Upper lobe of right lung (tissue), 1 donor: ENCODE measurements around the gene KCNC1. TPM values are rescaled to one million over a fixed set of nuclear protein-coding genes. Genes with fewer than 3 reads are reported as not detected.

ENCODE experiments used
- ATAC-seq: fragments of 200-7000 bp; cut with Tn5 transposase; one replicate; pipeline ENCODE4 v1.9.1; 2020; ENCODE audit warnings: mild to moderate bottlenecking, moderate library complexity
- DNase-seq: peaks from one replicate; pipeline ENCODE4 v3.0.0-alpha.2; 2020
- H3K27ac ChIP-seq: fragments of 200-600 bp; one replicate; pipeline ENCODE4 v1.8.0; 2022
- H3K27me3 ChIP-seq: fragments of 200-600 bp; one replicate; pipeline ENCODE4 v1.8.0; 2022; ENCODE audit warnings: mild to moderate bottlenecking
- H3K36me3 ChIP-seq: fragments of 200-600 bp; one replicate; pipeline ENCODE4 v1.8.0; 2022
- H3K4me1 ChIP-seq: fragments of 200-600 bp; one replicate; pipeline ENCODE4 v1.8.0; 2022
- H3K4me3 ChIP-seq: fragments of 200-600 bp; one replicate; pipeline ENCODE4 v1.8.0; 2022; ENCODE audit warnings: mild to moderate bottlenecking
- H3K9me3 ChIP-seq: fragments of 200-600 bp; one replicate; pipeline ENCODE4 v1.8.0; 2022
- CTCF ChIP-seq: fragments of 200-600 bp; IDR thresholded peaks from one replicate; pipeline ENCODE4 v1.8.0; 2022; ENCODE audit warnings: antibody characterized with exemption
- intact Hi-C: fragments of 100-400 bp; cut with DNase I; formaldehyde crosslinking; loops from one replicate; pipeline ENCODE4 v1.11.0; 2022
- total RNA-seq: library from RNA; stranded (reverse); fragmentation: NEBNext Ultra II Directional; extraction: Animal tissue kit (Norgen Biotek cat#: 25700); gene quantifications from one replicate; pipeline ENCODE4 v1.2.1, GENCODE V29; 2021
- donor health status: DM: no; HTN: yes; CAD: no; lungs with severe emphysema.

KCNC1 gene
- total RNA-seq, 1 donor from 2014 or later = not detected

DNA sequence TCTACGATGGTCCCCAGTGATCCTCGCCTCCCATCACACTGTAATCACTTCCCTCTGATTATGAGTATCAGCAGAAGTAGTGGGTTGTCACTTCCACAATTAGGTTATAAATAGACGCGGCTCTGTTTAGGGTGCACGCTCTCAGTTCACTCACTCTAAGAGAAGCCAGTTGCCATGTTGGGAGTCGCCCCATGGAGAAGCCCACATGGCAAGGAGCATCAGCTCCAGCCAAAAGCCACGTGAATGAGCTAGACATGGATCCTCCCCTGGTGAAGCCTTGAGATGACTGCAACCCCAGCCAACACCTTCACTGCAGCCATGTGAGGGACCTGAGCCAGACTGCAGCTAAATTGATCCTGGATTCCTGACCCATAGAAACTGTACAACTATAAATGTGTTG lies 41.6 kb upstream of the KCNC1 start:
- ATAC-seq (no peak), DNase-seq (no peak)
- Histone ChIP-seq H3K27me3 (peaks cover 55% of the 10 kb centered on the region), H3K36me3 (no peaks in the 10 kb centered on the region), H3K4me3 (no peak overlapping the region), H3K4me1 (no peaks in the 10 kb centered on the region), H3K27ac (no peak overlapping the region), H3K9me3 (no peaks in the 10 kb centered on the region)
- intact Hi-C loops = no loop called here
- TF ChIP-seq CTCF = no peak

GRCh38 chr11:17693531-17693930 lies 41.0 kb upstream of the KCNC1 start:
- no peak for TF ChIP-seq CTCF
- intact Hi-C loops = no loop called here
- peaks cover 55% of the 10 kb centered on the region for H3K27me3 ChIP-seq

GRCh38 chr11:17694494-17695110 lies 40.0 kb upstream of the KCNC1 start:
- H3K36me3 ChIP-seq = no peaks in the 10 kb centered on the region
- intact Hi-C loops = no loop called here
- H3K4me3 ChIP-seq = no peak overlapping the region
- H3K9me3 ChIP-seq = no peaks in the 10 kb centered on the region
- peaks cover 52% of the 10 kb centered on the region for H3K27me3 ChIP-seq
- no peaks in the 10 kb centered on the region for H3K4me1 ChIP-seq
- TF ChIP-seq CTCF = no peak
- no peak overlapping the region for H3K27ac ChIP-seq
- no peak for ATAC-seq
- DNase-seq = no peak

More at GRCh38 chr11:17693531-17693930, 41.0 kb upstream of the KCNC1 start:
- ATAC-seq = no peak
- DNase-seq = no peak
- Histone ChIP-seq H3K27ac (no peak overlapping the region), H3K9me3 (no peaks in the 10 kb centered on the region), H3K4me1 (no peaks in the 10 kb centered on the region), H3K36me3 (no peaks in the 10 kb centered on the region), H3K4me3 (no peak overlapping the region)

DNA sequence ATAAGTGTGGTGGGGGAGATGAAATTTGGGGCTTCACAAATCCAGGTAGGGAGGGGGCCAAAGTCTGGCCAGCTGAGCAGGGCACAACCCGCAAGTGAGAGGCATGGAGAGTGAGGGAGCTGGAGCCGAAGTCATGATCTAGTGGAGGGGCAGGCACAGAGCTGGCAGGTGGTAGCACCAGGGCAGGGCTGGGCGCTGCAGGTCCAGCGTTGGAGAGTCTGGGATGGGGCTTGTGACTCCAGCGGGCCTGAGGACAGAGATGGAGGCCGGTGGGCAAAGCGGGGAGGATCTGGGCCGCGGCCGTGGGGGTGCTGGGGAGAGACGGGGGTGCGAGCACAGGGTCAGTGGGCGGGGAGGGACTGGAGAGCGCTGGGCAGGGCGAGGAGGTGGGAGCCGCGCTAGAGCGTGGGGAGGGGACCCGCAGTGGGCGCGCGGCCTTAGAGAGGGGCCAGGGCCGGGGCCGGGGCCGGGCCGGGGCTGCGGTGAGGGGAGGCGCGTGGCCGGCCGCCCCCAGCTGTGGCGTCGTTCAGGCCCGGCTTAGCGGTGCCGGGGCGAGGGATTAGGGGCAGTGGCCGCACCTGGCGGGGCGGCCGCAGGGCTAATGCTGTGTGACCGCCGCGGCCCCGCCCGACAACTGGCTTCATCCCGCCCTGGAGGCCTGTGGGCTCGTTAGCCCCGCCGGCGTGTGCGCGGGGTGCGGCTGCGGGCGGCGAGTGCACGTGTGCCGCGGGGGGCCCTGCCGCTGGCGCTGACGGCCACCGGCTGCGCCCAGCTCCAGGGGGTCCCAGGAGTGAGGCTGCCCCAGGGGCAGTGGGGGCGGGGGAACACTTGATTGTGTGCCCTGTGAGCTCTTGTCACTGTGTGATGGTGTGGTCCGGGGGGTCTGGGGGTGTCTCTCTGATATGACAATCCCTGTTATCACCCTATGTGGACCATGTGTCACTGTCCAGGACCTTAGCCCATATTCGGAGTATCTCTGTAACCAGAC lies 38.8 kb upstream of the KCNC1 start:
- H3K27ac ChIP-seq = no peak overlapping the region
- intact Hi-C loops = no loop called here
- no peaks in the 10 kb centered on the region for H3K9me3 ChIP-seq
- H3K27me3 ChIP-seq = peaks cover 47% of the 10 kb centered on the region
- H3K4me3 ChIP-seq = no peak overlapping the region
- DNase-seq (no peak), ATAC-seq (no peak)
- no peaks in the 10 kb centered on the region for H3K36me3 ChIP-seq
- no peak for TF ChIP-seq CTCF
- no peaks in the 10 kb centered on the region for H3K4me1 ChIP-seq

DNA sequence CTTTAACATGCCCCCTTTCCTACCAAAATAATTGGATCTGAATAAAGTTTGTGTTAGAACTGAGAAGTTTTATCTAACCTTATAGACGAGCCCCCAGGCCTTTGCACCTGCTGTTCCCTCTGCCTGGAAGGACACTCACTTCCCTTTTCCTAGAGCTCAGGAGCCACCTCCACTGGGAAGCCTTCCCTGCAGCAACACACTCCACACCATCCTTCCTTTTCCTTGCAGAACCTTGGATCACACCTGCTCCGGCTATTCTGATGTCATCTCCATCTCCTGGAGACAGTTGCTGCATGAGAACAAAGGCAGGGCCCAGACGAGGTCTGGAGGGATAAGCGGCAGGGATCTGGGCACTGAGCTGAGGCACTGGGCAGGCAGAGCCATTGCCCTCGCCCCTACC lies 37.8 kb upstream of the KCNC1 start:
- intact Hi-C loops = no loop called here
- DNase-seq (no peak), ATAC-seq (no peak)
- H3K27ac ChIP-seq = no peak overlapping the region
- H3K36me3 ChIP-seq = no peaks in the 10 kb centered on the region
- TF ChIP-seq CTCF = no peak
- no peaks in the 10 kb centered on the region for H3K4me1 ChIP-seq
- H3K27me3 ChIP-seq = peaks cover 43% of the 10 kb centered on the region
- no peaks in the 10 kb centered on the region for H3K9me3 ChIP-seq
- H3K4me3 ChIP-seq = no peak overlapping the region
